ENCODE data around the gene DIABLO.
"Not testable (repeated sequence)": the region's sequence is repeated elsewhere in the genome, so short reads cannot be mapped to it uniquely, and the experiment has no call there.

GRCh38 chr12:122176473-122176872, 49.4 kb downstream of the DIABLO start:
- TF ChIP-seq CTCF (IDR thresholded peaks at IDR 0.05; ENCODE audit: insufficient read depth, low read length, poor library complexity, severe bottlenecking); EZH2phosphoT487 (conservative IDR thresholded peaks at IDR 0.05; ENCODE audit: low read length): not testable (repeated sequence)
